Activated gamma-delta T cell (primary cell): ENCODE data around the gene TRA2A.

Experiments
- DNase-seq: peaks from one replicate; lab custom pipeline; 2025; lab: John Stamatoyannopoulos, UW

The TRA2A gene

DNA sequence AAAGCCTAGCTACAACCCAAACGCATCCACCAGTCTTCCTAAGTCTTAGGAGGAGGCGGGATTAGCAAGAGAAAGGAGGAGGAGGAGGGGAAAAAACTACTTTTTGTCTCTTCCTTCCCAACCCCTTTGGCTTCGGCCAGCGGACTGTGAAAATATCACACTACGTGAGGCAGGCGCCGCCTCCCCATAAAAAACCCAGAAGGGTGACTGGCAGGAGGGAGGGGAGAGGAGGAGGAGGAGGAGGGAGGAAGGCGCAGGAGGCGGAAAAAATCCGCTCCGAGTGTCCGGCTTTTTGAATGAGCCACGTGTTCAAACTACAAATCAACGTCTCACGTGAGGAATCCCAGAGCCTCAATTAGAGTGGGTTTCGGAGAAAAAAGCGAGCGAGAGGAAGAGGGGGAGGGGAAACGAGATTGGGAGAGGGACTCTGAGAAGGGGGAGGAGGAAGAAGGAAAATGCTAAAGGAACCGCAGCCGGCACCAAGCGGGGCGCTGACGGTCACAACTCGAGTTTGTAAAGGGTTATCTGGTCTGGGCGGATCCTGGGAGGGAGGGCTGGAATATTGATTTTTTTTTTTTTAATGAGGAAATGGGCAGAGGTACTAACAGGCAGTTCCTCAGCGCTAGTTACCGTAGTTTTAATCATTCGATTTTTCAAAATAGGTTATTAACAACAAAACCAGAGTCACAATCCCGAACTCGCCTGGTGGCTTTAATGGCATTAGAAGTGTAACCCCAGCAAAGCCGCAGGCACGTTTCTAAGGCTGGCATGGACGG, 61.3 kb downstream of the TRA2A start, which contains the start of gene IGF2BP3:
Gene IGF2BP3, minus strand, starts transcription at position 162 of the 776 bp plus-strand sequence. CDS start 381 bp downstream, outside the sequence.
- DNase-seq = no peak

- no peak for DNase-seq
Measured at GRCh38 chr7:23469961-23470250, 61.9 kb downstream of the TRA2A start.

- DNase-seq = peak; percentile 23
Measured at GRCh38 chr7:23469150-23469960, 62.4 kb downstream of the TRA2A start.

DNA sequence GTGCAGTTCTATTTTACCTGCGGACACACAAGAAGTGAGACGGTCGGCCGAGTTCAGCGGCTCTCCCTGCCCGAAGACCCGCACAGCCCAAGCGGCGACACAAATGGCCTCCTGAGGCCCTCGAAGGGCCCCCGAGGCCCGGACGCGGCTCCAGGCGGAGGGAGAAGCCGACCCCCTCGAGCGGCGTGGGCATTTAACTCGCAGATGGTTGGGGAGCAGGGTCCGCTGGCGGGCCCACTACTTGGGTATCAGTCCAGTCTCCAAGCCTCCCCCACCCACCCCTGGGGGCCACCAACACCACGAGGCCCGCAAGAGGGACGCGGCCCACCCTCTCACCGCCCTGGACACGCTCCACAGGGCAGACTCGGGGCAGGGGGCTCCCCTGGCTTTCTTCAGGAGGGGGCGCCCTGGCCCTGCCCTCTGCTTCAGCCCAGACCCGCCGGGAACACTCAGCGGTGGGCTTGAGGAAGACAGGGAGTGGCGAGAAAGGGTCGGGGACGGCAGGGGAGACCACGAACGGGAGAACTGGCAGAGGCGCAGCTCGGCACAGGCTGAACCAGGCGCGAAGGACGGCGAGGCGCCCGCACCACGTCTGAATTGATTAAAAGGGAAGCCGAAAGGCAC, 63.1 kb downstream of the TRA2A start:
- DNase-seq = no peak

DNA sequence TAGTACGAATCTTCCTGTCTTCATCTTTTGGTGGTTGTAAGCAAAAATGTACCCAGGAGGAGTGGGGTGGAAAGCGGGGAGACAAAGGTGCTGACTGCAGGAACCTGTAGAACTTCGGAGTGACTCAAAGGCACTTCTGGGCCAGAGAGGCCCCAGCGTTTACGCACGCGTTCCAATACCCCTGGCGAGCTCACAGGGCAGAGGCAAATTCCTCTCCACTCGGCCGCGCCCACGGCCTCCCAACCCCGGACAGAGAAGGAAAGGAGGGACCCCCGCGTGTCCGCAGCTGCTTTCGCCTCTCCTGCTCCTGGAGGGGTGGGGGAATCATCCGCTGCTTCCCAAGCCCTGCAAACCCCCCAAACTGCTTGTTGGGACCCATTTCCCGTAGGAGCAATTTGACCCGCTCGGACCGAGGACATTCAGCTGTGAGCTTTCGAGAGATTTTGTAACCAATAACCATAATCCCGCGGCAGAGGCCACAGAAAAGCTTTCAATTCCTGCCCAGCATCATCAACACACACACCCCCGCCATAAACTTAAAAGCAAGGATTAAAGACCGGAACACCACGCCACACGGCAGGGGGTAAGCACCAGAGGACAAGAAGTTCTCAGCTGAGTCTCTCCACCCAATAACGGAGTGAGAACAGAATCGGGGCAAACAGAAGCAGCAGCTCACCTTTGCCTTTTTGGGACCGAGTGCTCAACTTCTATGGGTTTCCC, 63.8 kb downstream of the TRA2A start:
- DNase-seq = no peak

- DNase-seq = no peak
Measured at GRCh38 chr7:23467291-23467805, 64.4 kb downstream of the TRA2A start.

DNA sequence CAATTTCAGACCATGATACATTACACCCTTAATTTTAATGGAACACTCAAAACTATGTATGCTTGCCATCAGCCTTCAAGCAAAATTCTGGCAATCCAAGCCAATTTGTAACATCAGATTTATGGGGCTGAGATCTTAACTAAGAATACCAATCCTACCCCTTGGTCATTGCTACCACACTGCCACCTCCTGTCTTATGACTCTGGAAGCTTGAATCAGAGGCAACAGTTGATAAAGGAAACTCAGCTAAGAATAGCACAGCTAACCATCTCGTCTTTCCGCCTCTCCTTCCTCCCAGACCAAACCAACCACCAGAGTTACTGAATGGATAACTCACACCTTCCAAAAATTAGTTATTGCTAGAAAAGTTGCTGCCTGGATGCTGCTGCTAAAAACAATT, 68.9 kb downstream of the TRA2A start:
- DNase-seq = no peak

- DNase-seq = no peak
Measured at GRCh38 chr7:23458044-23458443, 73.7 kb downstream of the TRA2A start.

- no peak for DNase-seq
Measured at GRCh38 chr7:23456093-23456492, 75.7 kb downstream of the TRA2A start.

DNA sequence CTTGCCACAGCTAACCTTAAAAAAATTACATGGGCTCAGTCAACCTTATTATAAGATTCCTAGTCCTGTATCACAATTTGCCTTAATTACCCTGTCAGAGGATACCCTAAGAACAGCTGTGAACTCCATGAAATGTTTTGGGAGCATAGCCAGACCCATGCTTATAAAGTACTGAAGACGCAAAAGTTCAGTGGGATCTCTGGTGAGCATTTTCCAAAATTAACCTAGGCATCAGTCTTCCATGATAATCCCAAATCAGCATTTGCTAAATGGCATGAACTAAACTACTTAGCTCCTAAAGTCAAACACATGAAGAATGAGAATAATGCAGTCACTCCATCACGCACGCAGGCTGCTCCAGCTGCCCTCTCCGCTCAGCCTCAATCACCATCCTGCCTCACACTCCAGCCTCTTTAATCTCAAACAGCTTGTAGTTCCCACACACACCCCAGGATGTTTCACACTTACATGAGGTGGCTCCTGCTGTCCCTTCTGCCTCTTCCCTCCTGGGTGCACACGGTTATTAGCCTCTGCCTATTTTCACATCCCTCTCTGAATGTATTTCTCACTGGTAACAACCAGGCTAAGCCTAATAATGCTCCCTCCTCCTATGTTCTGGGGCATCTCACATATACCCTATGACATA, 76.8 kb downstream of the TRA2A start:
- DNase-seq = no peak
